Right lobe of liver (tissue), 4 donors: Measurements from ENCODE around the gene PRKCQ.

Source experiments
- POLR2A ChIP-seq: fragments of 450-650 bp; IDR thresholded peaks from one replicate; pipeline ENCODE4 v1.6.1; 2017; ENCODE audit warnings: antibody characterized with exemption, mild to moderate bottlenecking
- TF ChIP-seq, protein P1 (sequence below), 4 donors: fragments of 200-600 bp in 3 of 4; fragments of 450-650 bp in 1 of 4; IDR thresholded peaks; one replicate each; pipeline versions ENCODE4 v1.5.1 to v1.8.0; 2016 to 2022; ENCODE audit warnings: antibody characterized with exemption in 4 of 4, mild to moderate bottlenecking in 2 of 4
- donor health status: DM: no; HTN: no; CAD: no.
- donor health status: DM: no; HTN: no; CAD: no.
- donor health status: DM: no; HTN: yes; CAD: no.

DNA sequence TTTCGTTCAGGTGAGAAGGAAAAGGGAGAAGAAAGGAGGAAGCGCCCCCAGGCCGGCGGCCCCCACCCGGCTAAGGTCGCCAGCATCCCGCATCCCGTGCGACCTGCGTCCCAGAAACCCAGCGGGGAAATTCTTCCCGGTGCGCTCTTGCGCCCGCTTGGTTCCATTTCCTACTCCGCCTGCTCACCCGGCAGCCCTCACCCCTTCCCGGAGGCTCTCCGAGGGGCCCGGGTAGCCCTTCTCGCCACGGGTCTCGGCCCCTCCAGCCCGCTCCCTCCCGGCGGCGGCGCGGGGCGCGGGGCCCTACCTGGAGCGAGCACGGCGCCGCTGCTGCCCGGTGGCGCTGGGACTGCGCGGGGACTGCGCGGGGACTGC is at the start of gene PRKCQ:
- TF ChIP-seq, protein P1, sequence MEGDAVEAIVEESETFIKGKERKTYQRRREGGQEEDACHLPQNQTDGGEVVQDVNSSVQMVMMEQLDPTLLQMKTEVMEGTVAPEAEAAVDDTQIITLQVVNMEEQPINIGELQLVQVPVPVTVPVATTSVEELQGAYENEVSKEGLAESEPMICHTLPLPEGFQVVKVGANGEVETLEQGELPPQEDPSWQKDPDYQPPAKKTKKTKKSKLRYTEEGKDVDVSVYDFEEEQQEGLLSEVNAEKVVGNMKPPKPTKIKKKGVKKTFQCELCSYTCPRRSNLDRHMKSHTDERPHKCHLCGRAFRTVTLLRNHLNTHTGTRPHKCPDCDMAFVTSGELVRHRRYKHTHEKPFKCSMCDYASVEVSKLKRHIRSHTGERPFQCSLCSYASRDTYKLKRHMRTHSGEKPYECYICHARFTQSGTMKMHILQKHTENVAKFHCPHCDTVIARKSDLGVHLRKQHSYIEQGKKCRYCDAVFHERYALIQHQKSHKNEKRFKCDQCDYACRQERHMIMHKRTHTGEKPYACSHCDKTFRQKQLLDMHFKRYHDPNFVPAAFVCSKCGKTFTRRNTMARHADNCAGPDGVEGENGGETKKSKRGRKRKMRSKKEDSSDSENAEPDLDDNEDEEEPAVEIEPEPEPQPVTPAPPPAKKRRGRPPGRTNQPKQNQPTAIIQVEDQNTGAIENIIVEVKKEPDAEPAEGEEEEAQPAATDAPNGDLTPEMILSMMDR (IDR thresholded peaks at IDR 0.05): no peak
- no peak for TF ChIP-seq POLR2A
